ENCODE measurements around the gene GNLY. TPM values are rescaled to one million over a fixed set of nuclear protein-coding genes. Genes with fewer than 3 reads are reported as not detected.

GNLY gene
- total and polyA plus RNA-seq, 2 of the 4 experiments (the other 2 are of a cell fraction) = not detected

DNA sequence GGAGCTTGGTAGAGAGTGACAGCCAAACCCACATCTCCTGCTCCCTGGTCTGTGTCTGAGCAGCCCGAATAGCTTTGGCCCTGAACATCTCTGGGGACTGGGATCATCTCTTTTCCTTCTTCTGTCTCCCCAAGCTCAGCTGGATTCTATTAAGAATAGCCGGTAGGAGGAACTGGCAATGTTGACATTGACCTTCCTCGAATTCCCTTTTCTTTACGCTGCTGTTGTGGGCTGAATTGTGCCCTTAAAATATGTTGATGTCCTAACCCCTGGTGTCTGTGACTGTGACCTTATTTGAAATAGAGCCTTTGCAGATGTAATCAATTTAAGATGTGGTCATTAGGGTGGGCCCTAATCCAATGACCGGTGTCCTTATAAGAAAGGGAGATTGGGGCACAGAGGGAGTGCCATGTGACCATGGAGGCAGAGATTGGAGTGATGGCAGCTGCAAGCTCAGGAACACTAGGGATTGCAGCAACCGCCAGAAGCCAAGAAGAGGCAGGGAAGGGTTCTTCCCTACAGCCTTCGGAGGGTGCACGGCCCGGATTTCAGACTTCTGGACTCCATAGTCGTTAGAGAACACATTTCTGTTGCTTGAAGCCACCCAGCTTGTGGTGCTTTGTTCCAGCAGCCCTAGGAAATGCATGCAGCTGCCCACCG is 20.3 kb upstream of the GNLY start:
- no peak overlapping the region for H2AK9ac ChIP-seq (replicated peaks; ENCODE audit: low read depth, low read length, poor library complexity)
- H3K36me3 ChIP-seq (ENCODE audit: control insufficient read depth, insufficient read depth, low read length) = no peaks in the 10 kb centered on the region
- peaks cover 5% of the 10 kb centered on the region for H3K27me3 ChIP-seq (ENCODE audit: control insufficient read depth, insufficient read depth, low read length)
- no peak overlapping the region for H2BK15ac ChIP-seq (ENCODE audit: low read depth, low read length)
- intact Hi-C loops (cut with micrococcal nuclease) (no loop called here), dilution Hi-C loops (cut with HindIII; ENCODE audit: low sequenced_read_pairs, unreplicated experiment) (no loop called here), in situ Hi-C loops (cut with MboI; ENCODE audit: low sequenced_read_pairs) (no loop called here)
- no peak overlapping the region for H2BK5ac ChIP-seq (ENCODE audit: low read depth, low read length, poor library complexity, severe bottlenecking)
- BruUV-seq (replicated peaks) = no TSS peak
- POLR2A ChIA-PET (ENCODE audit: unreplicated experiment) = no interaction called here
- H3K4me2 ChIP-seq (ENCODE audit: low read depth, low read length) = no peak overlapping the region
- H3K4me3 ChIP-seq (ENCODE audit: insufficient read depth, low read depth, low read length) = no peak overlapping the region
- no peak overlapping the region for H3K27ac ChIP-seq (ENCODE audit: insufficient read depth, low read length)
- H3K9me3 ChIP-seq (ENCODE audit: control insufficient read depth, insufficient read depth, low read length) = no peaks in the 10 kb centered on the region
- ATAC-seq (ENCODE audit: low read depth) = no peak
- no peak overlapping the region for H4K91ac ChIP-seq (ENCODE audit: insufficient read depth, low read depth, low read length)
- H4K20me1 ChIP-seq (ENCODE audit: insufficient read depth, low read length) = no peaks in the 10 kb centered on the region
- H3K23ac ChIP-seq (ENCODE audit: low read depth, low read length) = 0 out of 2 replicates have a peak overlapping the region, but pooled peaks have one; percentile 9
- H3K9ac ChIP-seq (ENCODE audit: low read depth, low read length) = no peak overlapping the region
- no peak for DNase-seq
- no peak overlapping the region for H2BK20ac ChIP-seq (ENCODE audit: low read depth, low read length)
- no peak overlapping the region for H4K8ac ChIP-seq (ENCODE audit: low read depth in 2 of 2, low read length in 2 of 2)
- no peaks in the 10 kb centered on the region for H3K79me1 ChIP-seq (ENCODE audit: low read depth in 1 of 2, low read length in 2 of 2)
- H3K14ac ChIP-seq (replicated peaks; ENCODE audit: low read depth, low read length) = no peak overlapping the region
- H3K56ac ChIP-seq (ENCODE audit: extremely low read depth, insufficient read depth, low read length) = no peak overlapping the region
- H4K5ac ChIP-seq (ENCODE audit: low read depth, low read length) = no peak overlapping the region
- no peak overlapping the region for H3K18ac ChIP-seq (ENCODE audit: low read depth, low read length)
- no peaks in the 10 kb centered on the region; the same call in 1 of the 2 replicates for H3K9me1 ChIP-seq (ENCODE audit: insufficient read depth, low read length)
- H3K4me1 ChIP-seq (ENCODE audit: control insufficient read depth, insufficient read depth, low read length) = no peaks in the 10 kb centered on the region; the same call in 1 of the 2 replicates
- 61% methylated on average over 5 of the region's 11 CpGs; no CpG with 5 or more reads in 1 of the 2 experiments for WGBS, 2 experiments (ENCODE audit: extremely low coverage in 2 of 2, insufficient read length in 1 of 2)
- no peak overlapping the region for H2AFZ ChIP-seq (replicated peaks; ENCODE audit: low read length, poor library complexity)
- CTCF ChIA-PET = interaction anchor here (1.2 to 1.6 kb wide), 2 partner anchors 28 to 36 kb away, joined by 3 to 7 read pairs; no protein-coding TSS in a partner anchor
- H2BK120ac ChIP-seq (ENCODE audit: low read depth, low read length) = no peak overlapping the region
- H3K4ac ChIP-seq (ENCODE audit: low read depth, low read length) = no peak overlapping the region
- no peak overlapping the region for H2AK5ac ChIP-seq (ENCODE audit: low read depth, low read length)
- TF ChIP-seq SMC3 (IDR thresholded peaks at IDR 0.05; ENCODE audit: low read depth, low read length) = no peak
- TF ChIP-seq USF2 (IDR thresholded peaks at IDR 0.05; ENCODE audit: low read depth, low read length) = no peak
- TF ChIP-seq RFX5 (IDR thresholded peaks at IDR 0.05; ENCODE audit: low read depth, low read length) = no peak
- no peak for TF ChIP-seq POLR2A (IDR thresholded peaks at IDR 0.05; ENCODE audit: low read depth, low read length)
- no peak for TF ChIP-seq CHD1 (IDR thresholded peaks at IDR 0.05; ENCODE audit: low read depth, low read length)
- no peak for TF ChIP-seq RAD21 (IDR thresholded peaks at IDR 0.05; ENCODE audit: low read length)
- no peak for TF ChIP-seq RCOR1 (IDR thresholded peaks at IDR 0.05; ENCODE audit: insufficient replicate concordance, low read length)
- TF ChIP-seq, protein P1, sequence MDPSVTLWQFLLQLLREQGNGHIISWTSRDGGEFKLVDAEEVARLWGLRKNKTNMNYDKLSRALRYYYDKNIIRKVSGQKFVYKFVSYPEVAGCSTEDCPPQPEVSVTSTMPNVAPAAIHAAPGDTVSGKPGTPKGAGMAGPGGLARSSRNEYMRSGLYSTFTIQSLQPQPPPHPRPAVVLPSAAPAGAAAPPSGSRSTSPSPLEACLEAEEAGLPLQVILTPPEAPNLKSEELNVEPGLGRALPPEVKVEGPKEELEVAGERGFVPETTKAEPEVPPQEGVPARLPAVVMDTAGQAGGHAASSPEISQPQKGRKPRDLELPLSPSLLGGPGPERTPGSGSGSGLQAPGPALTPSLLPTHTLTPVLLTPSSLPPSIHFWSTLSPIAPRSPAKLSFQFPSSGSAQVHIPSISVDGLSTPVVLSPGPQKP (IDR thresholded peaks at IDR 0.05; ENCODE audit: borderline replicate concordance, low read depth, low read length) = no peak
- TF ChIP-seq MXI1 (IDR thresholded peaks at IDR 0.05; ENCODE audit: borderline replicate concordance, low read depth, low read length) = no peak
- TF ChIP-seq MAFK (IDR thresholded peaks at IDR 0.05; ENCODE audit: low read depth, low read length) = no peak
- TF ChIP-seq, protein P2, sequence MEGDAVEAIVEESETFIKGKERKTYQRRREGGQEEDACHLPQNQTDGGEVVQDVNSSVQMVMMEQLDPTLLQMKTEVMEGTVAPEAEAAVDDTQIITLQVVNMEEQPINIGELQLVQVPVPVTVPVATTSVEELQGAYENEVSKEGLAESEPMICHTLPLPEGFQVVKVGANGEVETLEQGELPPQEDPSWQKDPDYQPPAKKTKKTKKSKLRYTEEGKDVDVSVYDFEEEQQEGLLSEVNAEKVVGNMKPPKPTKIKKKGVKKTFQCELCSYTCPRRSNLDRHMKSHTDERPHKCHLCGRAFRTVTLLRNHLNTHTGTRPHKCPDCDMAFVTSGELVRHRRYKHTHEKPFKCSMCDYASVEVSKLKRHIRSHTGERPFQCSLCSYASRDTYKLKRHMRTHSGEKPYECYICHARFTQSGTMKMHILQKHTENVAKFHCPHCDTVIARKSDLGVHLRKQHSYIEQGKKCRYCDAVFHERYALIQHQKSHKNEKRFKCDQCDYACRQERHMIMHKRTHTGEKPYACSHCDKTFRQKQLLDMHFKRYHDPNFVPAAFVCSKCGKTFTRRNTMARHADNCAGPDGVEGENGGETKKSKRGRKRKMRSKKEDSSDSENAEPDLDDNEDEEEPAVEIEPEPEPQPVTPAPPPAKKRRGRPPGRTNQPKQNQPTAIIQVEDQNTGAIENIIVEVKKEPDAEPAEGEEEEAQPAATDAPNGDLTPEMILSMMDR (conservative IDR thresholded peaks at IDR 0.05; ENCODE audit: low read depth, low read length) = no peak
- no peak for TF ChIP-seq NFE2L2 (IDR thresholded peaks at IDR 0.05; ENCODE audit: low read depth, low read length)
- TF ChIP-seq FOS (IDR thresholded peaks at IDR 0.05; ENCODE audit: low read depth, low read length) = no peak
- TF ChIP-seq BHLHE40 (IDR thresholded peaks at IDR 0.05; ENCODE audit: low read depth, low read length) = no peak
- no peak for TF ChIP-seq MAZ (IDR thresholded peaks at IDR 0.05; ENCODE audit: borderline replicate concordance, low read depth, low read length)
- TF ChIP-seq CEBPB (IDR thresholded peaks at IDR 0.05; ENCODE audit: low read depth, low read length) = no peak

Data from IMR-90 (cell line).